MCF 10A (cell line): ENCODE results near the gene NYAP2. TPM values are rescaled to one million over a fixed set of nuclear protein-coding genes. Genes with fewer than 3 reads are reported as not detected.

Experiments used
- BruUV-seq: library from RNA; stranded (reverse); fragments of 400-500 nt; replicated peaks from 2 replicates; lab custom pipeline; 2021; lab: Mats Ljungman, UMichigan
- CTCF ChIA-PET: fragments of 300-600 bp; sonication (Branson Sonifier 250); formaldehyde crosslinking; extraction: SDS; loops from one replicate; lab custom pipeline; 2021; ENCODE audit warnings: antibody characterized with exemption, inconsistent platforms; lab: Yijun Ruan, JAX
- POLR2A ChIA-PET: fragments of 300-600, 350-650 bp; sonication (Branson Sonifier 250); formaldehyde crosslinking; extraction: SDS; loops from one replicate; lab custom pipeline; 2020; ENCODE audit warnings: antibody characterized with exemption, inconsistent platforms; lab: Yijun Ruan, JAX
- DNase-seq: peaks from one replicate; pipeline ENCODE4 v3.0.0-alpha.2; 2018; ENCODE audit not compliant: unreplicated experiment
- H3K27ac Mint-ChIP-seq: one replicate; pipeline ENCODE4 v1.8.0; 2022; ENCODE audit warnings: mild to moderate bottlenecking, low read depth, mixed read lengths; ENCODE audit not compliant: unreplicated experiment
- H3K27me3 Mint-ChIP-seq: one replicate; pipeline ENCODE4 v1.8.0; 2022; ENCODE audit warnings: mixed read lengths; ENCODE audit not compliant: insufficient read depth, unreplicated experiment
- H3K36me3 Mint-ChIP-seq: one replicate; pipeline ENCODE4 v1.8.0; 2022; ENCODE audit warnings: mild to moderate bottlenecking, moderate library complexity, mixed read lengths; ENCODE audit not compliant: insufficient read depth, unreplicated experiment
- H3K4me1 Mint-ChIP-seq: one replicate; pipeline ENCODE4 v1.8.0; 2022; ENCODE audit warnings: mixed read lengths; ENCODE audit not compliant: insufficient read depth, unreplicated experiment
- H3K4me3 Mint-ChIP-seq: one replicate; pipeline ENCODE4 v1.8.0; 2022; ENCODE audit warnings: mild to moderate bottlenecking, moderate library complexity, mixed read lengths; ENCODE audit not compliant: unreplicated experiment
- H3K9me3 Mint-ChIP-seq: one replicate; pipeline ENCODE4 v1.8.0; 2022; ENCODE audit warnings: mixed read lengths; ENCODE audit not compliant: unreplicated experiment
- intact Hi-C: fragments of 100-400 bp; cut with micrococcal nuclease; formaldehyde crosslinking; loops from 2 replicates; pipeline ENCODE4 v1.14.1; 2022
- total RNA-seq: library from RNA; stranded (reverse); gene quantifications from 2 replicates; pipeline ENCODE4 v1.2.3, GENCODE V29; 2022
- TF ChIP-seq, protein P1 (sequence below): fragments of 200-600 bp; IDR thresholded peaks from one replicate; pipeline ENCODE4 v1.8.0; 2022; ENCODE audit warnings: antibody characterized with exemption, mild to moderate bottlenecking; ENCODE audit not compliant: unreplicated experiment

Gene NYAP2
- total RNA-seq, 1 experiment from 2014 or later, result not detected

DNA sequence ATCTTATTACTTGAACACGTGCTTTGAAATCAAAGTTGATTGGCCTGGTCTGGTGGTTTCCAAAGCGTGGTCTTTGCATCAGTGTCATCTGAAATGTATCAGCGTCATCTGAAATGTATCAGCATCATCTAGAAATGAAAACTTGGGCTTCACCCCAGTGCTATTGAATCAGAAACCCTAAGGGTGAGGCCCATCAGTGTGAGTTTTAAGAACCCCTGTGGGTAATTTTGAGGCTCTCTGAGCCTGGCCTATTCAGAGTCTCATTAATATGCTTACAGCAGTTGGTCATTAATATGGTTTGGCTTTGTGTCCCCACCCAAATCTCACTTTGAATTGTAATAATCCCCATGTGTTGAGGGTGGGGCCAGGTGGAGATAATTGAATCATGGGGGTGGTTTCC, 85.2 kb downstream of the NYAP2 start:
- intact Hi-C loops, result no loop called here
- POLR2A ChIA-PET, result no interaction called here

DNA sequence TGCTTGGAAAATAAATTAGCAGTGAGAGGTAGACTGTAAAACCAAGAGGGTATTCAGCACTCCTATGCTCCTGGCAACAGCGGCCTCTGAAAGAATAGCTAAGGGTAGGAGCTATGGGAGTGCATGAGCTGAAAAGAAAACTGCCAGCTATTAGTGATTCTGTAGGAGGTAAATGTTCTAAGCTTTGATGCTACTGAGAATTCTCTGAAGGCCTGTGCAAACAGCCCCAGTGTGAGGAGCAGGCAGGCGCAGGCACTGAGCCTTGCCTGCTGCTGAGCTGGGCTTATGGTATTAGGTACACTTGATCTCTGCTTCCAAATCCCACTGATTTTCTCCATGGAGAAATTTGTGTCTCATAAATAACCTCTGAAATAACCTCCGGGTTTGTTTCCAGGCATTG, 86.7 kb downstream of the NYAP2 start:
- no peaks in the 10 kb centered on the region for H3K27me3 Mint-ChIP-seq
- no peak overlapping the region for H3K27ac Mint-ChIP-seq
- TF ChIP-seq, protein P1, sequence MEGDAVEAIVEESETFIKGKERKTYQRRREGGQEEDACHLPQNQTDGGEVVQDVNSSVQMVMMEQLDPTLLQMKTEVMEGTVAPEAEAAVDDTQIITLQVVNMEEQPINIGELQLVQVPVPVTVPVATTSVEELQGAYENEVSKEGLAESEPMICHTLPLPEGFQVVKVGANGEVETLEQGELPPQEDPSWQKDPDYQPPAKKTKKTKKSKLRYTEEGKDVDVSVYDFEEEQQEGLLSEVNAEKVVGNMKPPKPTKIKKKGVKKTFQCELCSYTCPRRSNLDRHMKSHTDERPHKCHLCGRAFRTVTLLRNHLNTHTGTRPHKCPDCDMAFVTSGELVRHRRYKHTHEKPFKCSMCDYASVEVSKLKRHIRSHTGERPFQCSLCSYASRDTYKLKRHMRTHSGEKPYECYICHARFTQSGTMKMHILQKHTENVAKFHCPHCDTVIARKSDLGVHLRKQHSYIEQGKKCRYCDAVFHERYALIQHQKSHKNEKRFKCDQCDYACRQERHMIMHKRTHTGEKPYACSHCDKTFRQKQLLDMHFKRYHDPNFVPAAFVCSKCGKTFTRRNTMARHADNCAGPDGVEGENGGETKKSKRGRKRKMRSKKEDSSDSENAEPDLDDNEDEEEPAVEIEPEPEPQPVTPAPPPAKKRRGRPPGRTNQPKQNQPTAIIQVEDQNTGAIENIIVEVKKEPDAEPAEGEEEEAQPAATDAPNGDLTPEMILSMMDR, result no peak
- CTCF ChIA-PET, result interaction anchor here (0.7 kb wide), 1 partner anchor 199 kb away, joined by 3 read pairs; no protein-coding TSS in a partner anchor
- POLR2A ChIA-PET, result interaction anchor here (1.8 kb wide), 1 partner anchor 22 kb away, joined by 6 read pairs; no protein-coding TSS in a partner anchor
- BruUV-seq, result no TSS peak
- H3K9me3 Mint-ChIP-seq, result no peaks in the 10 kb centered on the region
- DNase-seq, result no peak
- H3K4me3 Mint-ChIP-seq, result no peak overlapping the region
- H3K4me1 Mint-ChIP-seq, result no peaks in the 10 kb centered on the region
- intact Hi-C loops, result no loop called here
- H3K36me3 Mint-ChIP-seq, result no peaks in the 10 kb centered on the region

More for the DNA sequence above, 85.2 kb downstream of the NYAP2 start:
- Mint-ChIP-seq H3K36me3 (no peaks in the 10 kb centered on the region), H3K9me3 (no peaks in the 10 kb centered on the region), H3K27ac (no peak overlapping the region), H3K4me3 (no peak overlapping the region), H3K27me3 (peaks cover 12% of the 10 kb centered on the region), H3K4me1 (no peaks in the 10 kb centered on the region)
- TF ChIP-seq, protein P1, result no peak
- DNase-seq, result no peak
- no TSS peak for BruUV-seq
- CTCF ChIA-PET, result no interaction called here

DNA sequence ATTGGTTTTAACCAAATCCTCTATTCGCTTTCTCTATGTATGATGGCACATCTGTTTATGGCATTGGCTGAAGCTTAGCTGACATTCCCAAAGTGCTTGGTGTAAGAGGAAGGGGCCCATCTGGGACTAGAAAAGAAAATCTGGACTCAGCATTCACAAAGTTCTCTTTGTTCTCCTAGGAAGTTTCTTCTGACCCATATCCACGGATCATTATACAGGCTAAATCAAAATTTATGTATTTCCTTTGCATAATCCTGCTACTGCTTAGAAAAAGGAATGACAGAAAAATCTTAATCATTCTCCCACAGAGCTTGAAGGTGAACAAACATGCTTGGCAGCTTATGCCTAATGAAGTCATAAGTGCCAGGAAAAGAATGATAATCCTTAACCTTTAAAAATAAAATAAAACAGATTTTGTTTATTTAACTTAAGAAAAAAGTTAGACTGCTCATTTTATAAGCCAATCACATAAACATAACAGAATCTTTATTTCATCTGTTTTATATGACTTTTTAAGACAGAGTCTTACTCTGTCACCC, 88.4 kb downstream of the NYAP2 start:
- H3K4me3 Mint-ChIP-seq, result no peak overlapping the region
- H3K4me1 Mint-ChIP-seq, result no peaks in the 10 kb centered on the region
- ChIA-PET POLR2A (no interaction called here), CTCF (no interaction called here)
- H3K27ac Mint-ChIP-seq, result no peak overlapping the region
- no peaks in the 10 kb centered on the region for H3K36me3 Mint-ChIP-seq
- no peak for DNase-seq
- no peaks in the 10 kb centered on the region for H3K27me3 Mint-ChIP-seq
- intact Hi-C loops, result no loop called here
- TF ChIP-seq, protein P1, result no peak
- BruUV-seq, result no TSS peak
- H3K9me3 Mint-ChIP-seq, result no peaks in the 10 kb centered on the region

DNA sequence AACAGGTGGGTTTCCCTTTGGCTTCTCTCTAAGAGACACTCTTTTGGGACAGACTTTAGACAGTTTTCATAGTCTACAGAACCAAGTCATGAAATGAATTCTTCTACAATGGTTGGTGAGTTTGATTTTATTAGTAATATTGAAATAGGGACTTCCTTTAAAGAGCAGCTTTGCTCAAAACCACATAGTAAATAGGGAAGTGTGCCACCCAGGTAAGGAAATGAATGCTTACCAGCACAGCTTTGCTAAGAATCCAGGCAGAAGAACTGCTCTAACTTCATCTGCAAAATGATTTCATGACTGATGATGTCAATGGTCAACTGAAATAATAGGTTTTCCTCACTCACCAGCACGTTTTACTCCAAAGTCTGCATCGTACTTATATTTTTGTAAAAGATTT, 89.2 kb downstream of the NYAP2 start:
- DNase-seq, result no peak
- no TSS peak for BruUV-seq
- no peaks in the 10 kb centered on the region for H3K27me3 Mint-ChIP-seq
- H3K36me3 Mint-ChIP-seq, result no peaks in the 10 kb centered on the region
- H3K4me1 Mint-ChIP-seq, result no peaks in the 10 kb centered on the region
- no peak overlapping the region for H3K4me3 Mint-ChIP-seq
- ChIA-PET POLR2A (no interaction called here), CTCF (interaction anchor here (0.6 kb wide), 1 partner anchor 92 kb away, joined by 6 read pairs; no protein-coding TSS in a partner anchor)
- TF ChIP-seq, protein P1, result no peak
- no peak overlapping the region for H3K27ac Mint-ChIP-seq
- intact Hi-C loops, result no loop called here
- no peaks in the 10 kb centered on the region for H3K9me3 Mint-ChIP-seq
